SK-N-SH (cell line): Measurements from ENCODE around the gene TCTN2. TPM values are rescaled to one million over a fixed set of nuclear protein-coding genes. Genes with fewer than 3 reads are reported as not detected.

Experiments used
- CTCF ChIA-PET: fragments of 300-600, 350-600 bp; formaldehyde crosslinking; extraction: SDS; loops from one replicate; lab custom pipeline; 2021; lab: Yijun Ruan, JAX
- POLR2A ChIA-PET: fragments of 350-600 bp; sonication (Branson Sonifier 250); formaldehyde crosslinking; extraction: SDS; loops from one replicate; lab custom pipeline; 2020; ENCODE audit warnings: antibody characterized with exemption, inconsistent platforms; lab: Yijun Ruan, JAX
- DNase-seq: peaks from one replicate; pipeline ENCODE4 v3.0.0; 2012
- H2AFZ ChIP-seq: fragments of 200-600 bp; sonication (generic); 2 replicates; pipeline ENCODE4 v1.8.1; 2016; ENCODE audit warnings: antibody characterized with exemption, mild to moderate bottlenecking, low read depth
- H3F3A ChIP-seq: fragments of 200-600 bp; sonication (generic); replicated peaks from 2 replicates; pipeline ENCODE3; 2016; ENCODE audit warnings: antibody characterized with exemption, mild to moderate bottlenecking; ENCODE audit not compliant: insufficient read depth
- H3K27ac ChIP-seq, 2 experiments: fragments of 200-500 bp in 1 of 2; fragments of 200-600 bp in 1 of 2; sonication (Bioruptor generic) in 1 of 2; sonication (generic), shearing (Covaris generic) in 1 of 2; 2 replicates each; pipeline versions ENCODE4 v1.5.1 to v1.6.1; 2014 to 2016; ENCODE audit warnings: low read depth in 2 of 2, inconsistent platforms in 1 of 2, low read length in 1 of 2, mild to moderate bottlenecking in 1 of 2, mixed read lengths in 1 of 2
- H3K27me3 ChIP-seq: fragments of 200-600 bp; sonication (generic), shearing (Covaris generic); 2 replicates; pipeline ENCODE4 v1.6.1; 2016; ENCODE audit warnings: mixed run types; ENCODE audit not compliant: insufficient read depth
- H3K36me3 ChIP-seq, 2 experiments: fragments of 200-500 bp in 1 of 2; fragments of 200-600 bp in 1 of 2; sonication (Bioruptor generic) in 1 of 2; sonication (generic) in 1 of 2; replicated peaks in 1 of 2; 2 replicates each; pipeline versions ENCODE3 to v1.5.1; 2014 to 2016; ENCODE audit warnings: low read length in 1 of 2, mild to moderate bottlenecking in 1 of 2; ENCODE audit not compliant: insufficient read depth in 2 of 2, control insufficient read depth in 1 of 2
- H3K4me1 ChIP-seq, 2 experiments: fragments of 200-500 bp in 1 of 2; fragments of 200-600 bp in 1 of 2; sonication (Bioruptor generic) in 1 of 2; sonication (generic), shearing (Covaris generic) in 1 of 2; 2 replicates each; pipeline versions ENCODE4 v1.5.1 to v1.6.1; 2014 to 2016; ENCODE audit warnings: low read depth in 1 of 2, low read length in 1 of 2, mixed run types in 1 of 2; ENCODE audit not compliant: insufficient read depth in 2 of 2, control insufficient read depth in 1 of 2
- H3K4me2 ChIP-seq: fragments of 200-600 bp; sonication (generic), shearing (Covaris generic); 2 replicates; pipeline ENCODE4 v1.6.1; 2017; ENCODE audit warnings: mixed run types
- H3K4me3 ChIP-seq, 2 experiments: fragments of 200-500 bp in 1 of 2; fragments of 200-600 bp in 1 of 2; sonication (Bioruptor generic) in 1 of 2; sonication (generic), shearing (Covaris generic) in 1 of 2; 2 replicates each; pipeline versions ENCODE4 v1.5.1 to v1.8.1; 2014 to 2016; ENCODE audit warnings: low read depth in 2 of 2, inconsistent platforms in 1 of 2, low read length in 1 of 2, mild to moderate bottlenecking in 1 of 2, mixed read lengths in 1 of 2, moderate library complexity in 1 of 2
- H3K79me2 ChIP-seq: fragments of 200-600 bp; sonication (generic); 2 replicates; pipeline ENCODE4 v1.8.1; 2017; ENCODE audit warnings: mild to moderate bottlenecking; ENCODE audit not compliant: insufficient read depth
- H3K9ac ChIP-seq: fragments of 200-600 bp; sonication (generic); 2 replicates; pipeline ENCODE4 v1.6.1; 2017; ENCODE audit warnings: mixed run types
- H3K9me2 ChIP-seq: fragments of 200-600 bp; sonication (generic); 2 replicates; pipeline ENCODE4 v1.6.1; 2017; ENCODE audit warnings: mixed run types
- H3K9me3 ChIP-seq: fragments of 200-600 bp; sonication (generic); 2 replicates; pipeline ENCODE4 v1.6.1; 2017; ENCODE audit warnings: mixed run types, mild to moderate bottlenecking, moderate library complexity
- H4K20me1 ChIP-seq: fragments of 200-600 bp; sonication (generic); 2 replicates; pipeline ENCODE4 v1.6.1; 2017; ENCODE audit warnings: mild to moderate bottlenecking, mixed run types; ENCODE audit not compliant: insufficient read depth
- CTCF ChIP-seq: fragments of 200-600 bp; sonication (generic); IDR thresholded peaks from 2 replicates; pipeline ENCODE4 v1.6.1; 2017; ENCODE audit warnings: antibody characterized with exemption, mild to moderate bottlenecking, moderate library complexity
- ELF1 ChIP-seq: IDR thresholded peaks from 2 replicates; pipeline ENCODE4 v1.4.0; 2012
- EP300 ChIP-seq, 2 experiments: IDR thresholded peaks; 2 replicates each; pipeline versions ENCODE4 v1.4.0 to v1.6.1; 2012; ENCODE audit warnings: borderline replicate concordance in 1 of 2, low read depth in 1 of 2, low read length in 1 of 2
- FOXM1 ChIP-seq: IDR thresholded peaks from 2 replicates; pipeline ENCODE4 v1.4.0; 2012; ENCODE audit warnings: low read depth, mild to moderate bottlenecking
- GATA2 ChIP-seq: sonication (generic); formaldehyde crosslinking; IDR thresholded peaks from 2 replicates; pipeline ENCODE4 v1.5.0; 2020; ENCODE audit warnings: mild to moderate bottlenecking, missing genetic modification reagents
- IRF3 ChIP-seq: fragments of 150-350 bp; IDR thresholded peaks from 2 replicates; pipeline ENCODE4 v1.6.1; 2016; ENCODE audit warnings: mild to moderate bottlenecking, low read depth, low read length
- JUND ChIP-seq: IDR thresholded peaks from 2 replicates; pipeline ENCODE4 v1.4.0; 2012
- MAX ChIP-seq: IDR thresholded peaks from 2 replicates; pipeline ENCODE4 v1.4.0; 2012; ENCODE audit warnings: low read depth
- MXI1 ChIP-seq: IDR thresholded peaks from 2 replicates; pipeline ENCODE4 v1.6.1; 2012; ENCODE audit warnings: mild to moderate bottlenecking, low read depth, low read length, improper control_type of control experiment
- NFIC ChIP-seq: IDR thresholded peaks from 2 replicates; pipeline ENCODE4 v1.4.0; 2012; ENCODE audit warnings: borderline replicate concordance
- POLR2AphosphoS5 ChIP-seq: IDR thresholded peaks from 2 replicates; pipeline ENCODE4 v1.6.1; 2012; ENCODE audit warnings: low read depth, low read length
- RAD21 ChIP-seq: IDR thresholded peaks from 2 replicates; pipeline ENCODE4 v1.6.1; 2012; ENCODE audit warnings: mild to moderate bottlenecking, low read length
- REST ChIP-seq: IDR thresholded peaks from 2 replicates; pipeline ENCODE4 v1.6.1; 2012; ENCODE audit warnings: mild to moderate bottlenecking, low read depth, low read length, moderate library complexity
- RFX5 ChIP-seq: IDR thresholded peaks from 2 replicates; pipeline ENCODE4 v1.6.1; 2012; ENCODE audit warnings: mild to moderate bottlenecking, improper control_type of control experiment, low read length
- RXRA ChIP-seq: IDR thresholded peaks from 2 replicates; pipeline ENCODE4 v1.4.0; 2012; ENCODE audit warnings: low read depth, mild to moderate bottlenecking, borderline replicate concordance
- SIN3A ChIP-seq: IDR thresholded peaks from 2 replicates; pipeline ENCODE4 v1.6.1; 2012; ENCODE audit warnings: low read depth, mild to moderate bottlenecking, low read length, moderate library complexity, borderline replicate concordance
- TAF1 ChIP-seq: IDR thresholded peaks from 2 replicates; pipeline ENCODE4 v1.6.1; 2012; ENCODE audit warnings: low read depth, mild to moderate bottlenecking, low read length, moderate library complexity, borderline replicate concordance
- USF1 ChIP-seq: IDR thresholded peaks from 2 replicates; pipeline ENCODE4 v1.4.0; 2012; ENCODE audit warnings: low read depth, borderline replicate concordance
- USF2 ChIP-seq: fragments of 150-350 bp; IDR thresholded peaks from 2 replicates; pipeline ENCODE4 v1.6.1; 2017; ENCODE audit warnings: antibody characterized with exemption, low read length, low read depth, borderline replicate concordance
- ZBTB33 ChIP-seq: IDR thresholded peaks from 2 replicates; pipeline ENCODE4 v1.4.0; 2012; ENCODE audit warnings: low read depth, borderline replicate concordance
- WGBS: methylation state at CpG from one replicate; pipeline ENCODE4 v1.1.6; 2017; ENCODE audit warnings: low lambda C conversion rate; 5-methylcytosine and 5-hydroxymethylcytosine counted together
- polyA plus RNA-seq, 3 experiments: library from polyadenylated mRNA; depleted of rRNA; stranded (reverse); fragments of >200 nt; gene quantifications; 2 replicates each; pipeline ENCODE4 v1.2.3, GENCODE V29; 2012

TCTN2 gene
- 7.1 and 9.1 TPM in 2 replicates for polyA plus RNA-seq (2012; rRNA removed)
- polyA plus RNA-seq (2012; cell fraction: cytosol; rRNA removed): 6.8 and 7.7 TPM in 2 replicates
- polyA plus RNA-seq (2012; cell fraction: nucleus; rRNA removed): 10.3 and 11.4 TPM in 2 replicates

GRCh38 chr12:123670882-123671728 lies at the start of gene TCTN2:
Gene TCTN2 (plus strand): TSS chr12:123671113. CDS start chr12:123671241, 128 bp downstream.
- Histone ChIP-seq H2AFZ (peak within 1 kb of the TSS; percentile 99), H3K36me3 (peaks cover 4 to 7% of the 10 kb centered on the region in 2 experiments), H4K20me1 (no peaks in the 10 kb centered on the region), H3K9me3 (no peaks in the 10 kb centered on the region), H3K4me2 (peak within 1 kb of the TSS; percentile 95), H3K9me2 (no peaks in the 10 kb centered on the region), H3K27me3 (no peaks in the 10 kb centered on the region), H3K9ac (peak within 1 kb of the TSS; percentile 77), H3K79me2 (no peaks in the 10 kb centered on the region), H3F3A (peaks cover 5% of the 10 kb centered on the region), H3K4me3 (peak within 1 kb of the TSS; percentile 71 to 89), H3K4me1 (peaks cover 7 to 8% of the 10 kb centered on the region in 2 experiments; a peak in 3 of 4 replicates), H3K27ac (peak within 1 kb of the TSS in 1 of 2 experiments; percentile 40; a peak in 2 of 4 replicates)
- 1% methylated on average over 39 of the region's 53 CpGs for WGBS
- DNase-seq: peak; percentile 99
- ChIA-PET POLR2A (interaction anchor here (1.0 to 1.5 kb wide), 2 partner anchors 15 to 41 kb away, joined by 3 to 6 read pairs; partner anchors contain the start of gene ATP6V0A2), CTCF (interaction anchor here (1.0 to 1.5 kb wide), 4 partner anchors 14 to 313 kb away, joined by 3 to 5 read pairs (median 4); no protein-coding TSS in a partner anchor)
- TF ChIP-seq NFIC (no peak), CTCF (no peak), GATA2 (CRISPR knock-in tag) (no peak), SIN3A (peak; percentile 50; the same call in 1 of the 2 replicates), POLR2AphosphoS5 (no peak; the same call in 1 of the 2 replicates), TAF1 (peak; percentile 53), USF1 (no peak), EP300 (IDR thresholded peaks at IDR 0.05; ENCODE audit: borderline replicate concordance in 1 of 2, low read depth in 1 of 2, low read length in 1 of 2) (no peak), MAX (peak; percentile 43; the same call in 1 of the 2 replicates), RAD21 (no peak), MXI1 (peak; percentile 89), REST (no peak), RXRA (no peak), USF2 (no peak), ELF1 (no peak), JUND (no peak), RFX5 (peak; percentile 77), IRF3 (no peak), FOXM1 (no peak), ZBTB33 (no peak)
